Measurements from ENCODE around the gene TEDC2.

Gene TEDC2

DNA sequence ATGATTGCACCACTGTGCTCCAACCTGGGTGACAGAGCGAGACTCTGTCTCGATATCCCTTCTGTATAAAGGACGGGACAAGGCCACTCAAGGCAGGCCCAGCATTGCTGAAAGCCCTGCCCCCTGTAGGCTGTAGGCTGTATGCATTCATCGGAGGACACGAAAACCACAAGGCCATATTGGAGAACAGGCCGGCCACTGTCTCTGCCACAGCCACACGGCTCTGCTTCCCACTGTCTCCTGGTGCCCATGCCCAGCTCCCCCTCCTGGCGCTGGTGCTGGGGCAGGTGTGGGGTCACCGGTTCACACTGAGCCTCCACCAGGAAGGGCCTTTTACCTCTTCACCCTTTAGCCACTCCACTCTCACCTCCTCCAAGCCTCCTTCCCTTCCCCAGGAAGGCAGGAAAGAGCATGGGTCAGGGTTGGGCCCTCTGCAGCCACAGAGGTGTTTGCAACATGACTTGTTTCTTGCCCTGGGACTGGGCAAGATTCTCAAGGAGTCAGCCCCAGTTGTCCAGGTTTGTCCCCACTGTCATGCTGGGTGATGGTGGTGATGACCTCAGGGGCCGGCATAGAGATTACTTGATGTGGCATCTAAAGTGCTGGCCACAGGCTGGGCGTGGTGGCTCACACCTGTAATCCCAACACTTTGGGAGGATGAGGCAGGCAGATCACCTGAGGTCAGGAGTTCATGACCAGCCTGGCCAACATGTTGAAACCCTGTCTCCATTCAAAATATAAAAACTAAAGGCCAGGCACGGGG is 5.9 kb downstream of the TEDC2 start:
- Histone ChIP-seq H3K79me2 (ENCODE audit: insufficient read depth, low read depth) (0 out of 2 replicates have a peak, but pooled peaks cover under 1% of the 10 kb centered on the region), H3K4me3 (IDR thresholded peaks at IDR 0.05; ENCODE audit: insufficient read depth, low read depth, low read length) (no peak overlapping the region), H3K27ac (no peak overlapping the region), H3K9ac (no peak overlapping the region), H4K20me1 (ENCODE audit: insufficient read depth) (no peaks in the 10 kb centered on the region), H3K4me1 (ENCODE audit: low read depth, poor library complexity, severe bottlenecking) (peaks cover 32% of the 10 kb centered on the region), H2AFZ (ENCODE audit: low read depth) (no peak overlapping the region), H3K4me2 (no peak overlapping the region), H3K27me3 (ENCODE audit: insufficient read depth, low read depth) (peaks cover 21% of the 10 kb centered on the region), H3K36me3 (ENCODE audit: insufficient read depth) (no peaks in the 10 kb centered on the region)
- TF ChIP-seq, protein P1, sequence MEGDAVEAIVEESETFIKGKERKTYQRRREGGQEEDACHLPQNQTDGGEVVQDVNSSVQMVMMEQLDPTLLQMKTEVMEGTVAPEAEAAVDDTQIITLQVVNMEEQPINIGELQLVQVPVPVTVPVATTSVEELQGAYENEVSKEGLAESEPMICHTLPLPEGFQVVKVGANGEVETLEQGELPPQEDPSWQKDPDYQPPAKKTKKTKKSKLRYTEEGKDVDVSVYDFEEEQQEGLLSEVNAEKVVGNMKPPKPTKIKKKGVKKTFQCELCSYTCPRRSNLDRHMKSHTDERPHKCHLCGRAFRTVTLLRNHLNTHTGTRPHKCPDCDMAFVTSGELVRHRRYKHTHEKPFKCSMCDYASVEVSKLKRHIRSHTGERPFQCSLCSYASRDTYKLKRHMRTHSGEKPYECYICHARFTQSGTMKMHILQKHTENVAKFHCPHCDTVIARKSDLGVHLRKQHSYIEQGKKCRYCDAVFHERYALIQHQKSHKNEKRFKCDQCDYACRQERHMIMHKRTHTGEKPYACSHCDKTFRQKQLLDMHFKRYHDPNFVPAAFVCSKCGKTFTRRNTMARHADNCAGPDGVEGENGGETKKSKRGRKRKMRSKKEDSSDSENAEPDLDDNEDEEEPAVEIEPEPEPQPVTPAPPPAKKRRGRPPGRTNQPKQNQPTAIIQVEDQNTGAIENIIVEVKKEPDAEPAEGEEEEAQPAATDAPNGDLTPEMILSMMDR (conservative IDR thresholded peaks at IDR 0.05; ENCODE audit: low read depth, low read length), result peak; percentile 42

DNA sequence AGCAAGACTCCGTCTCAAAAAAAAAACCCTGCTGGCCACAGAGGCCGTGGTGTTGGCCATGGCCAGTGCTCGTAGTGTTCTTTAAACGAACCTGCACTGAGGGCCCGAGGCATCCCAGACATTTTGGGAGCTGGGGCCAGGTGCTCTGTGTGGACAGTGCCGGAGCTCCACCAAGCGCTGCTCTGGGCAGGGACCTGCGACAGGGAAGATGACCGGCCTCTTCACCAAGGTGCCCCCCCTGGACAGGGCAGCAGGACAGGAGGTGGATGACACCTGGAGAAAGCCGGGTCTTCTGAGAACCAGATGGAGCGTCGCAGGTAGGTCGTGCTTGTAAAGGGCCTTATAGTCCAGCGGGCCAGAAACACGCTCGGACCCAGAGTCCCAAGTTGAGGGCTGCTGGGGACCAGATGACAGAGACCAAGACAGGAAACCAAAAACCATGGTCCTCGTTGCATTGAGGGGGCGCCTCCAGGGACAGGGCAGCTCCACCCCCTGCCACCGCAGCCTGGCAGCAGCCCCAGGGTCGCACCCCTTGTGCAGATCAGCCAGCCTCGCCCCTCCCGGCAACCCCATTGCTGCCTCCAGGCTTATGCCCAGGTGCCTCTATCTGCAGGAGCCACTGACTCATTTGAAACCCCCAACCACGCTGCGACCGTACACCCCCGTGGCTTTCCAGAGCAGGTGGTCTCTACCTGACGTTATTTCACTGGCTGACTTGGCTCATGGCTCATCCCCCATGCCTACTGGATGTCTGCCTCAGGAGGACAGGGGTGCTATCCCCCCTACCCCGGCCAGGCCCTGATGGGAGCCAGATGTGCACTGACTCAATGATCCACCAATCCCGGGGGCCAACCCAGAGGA is 7.0 kb downstream of the TEDC2 start:
- no peak overlapping the region; the same call in 1 of the 2 replicates for H3K9ac ChIP-seq
- no peaks in the 10 kb centered on the region for H4K20me1 ChIP-seq (ENCODE audit: insufficient read depth)
- H3K4me2 ChIP-seq, result no peak overlapping the region
- H3K27ac ChIP-seq, result no peak overlapping the region
- H3K4me3 ChIP-seq (IDR thresholded peaks at IDR 0.05; ENCODE audit: insufficient read depth, low read depth, low read length), result no peak overlapping the region
- TF ChIP-seq, protein P1 (conservative IDR thresholded peaks at IDR 0.05; ENCODE audit: low read depth, low read length), result no peak
- peaks cover 31% of the 10 kb centered on the region for H3K27me3 ChIP-seq (ENCODE audit: insufficient read depth, low read depth)
- no peaks in the 10 kb centered on the region for H3K79me2 ChIP-seq (ENCODE audit: insufficient read depth, low read depth)
- H3K36me3 ChIP-seq (ENCODE audit: insufficient read depth), result no peaks in the 10 kb centered on the region
- no peak overlapping the region for H2AFZ ChIP-seq (ENCODE audit: low read depth)
- H3K4me1 ChIP-seq (ENCODE audit: low read depth, poor library complexity, severe bottlenecking), result peaks cover 36% of the 10 kb centered on the region

DNA sequence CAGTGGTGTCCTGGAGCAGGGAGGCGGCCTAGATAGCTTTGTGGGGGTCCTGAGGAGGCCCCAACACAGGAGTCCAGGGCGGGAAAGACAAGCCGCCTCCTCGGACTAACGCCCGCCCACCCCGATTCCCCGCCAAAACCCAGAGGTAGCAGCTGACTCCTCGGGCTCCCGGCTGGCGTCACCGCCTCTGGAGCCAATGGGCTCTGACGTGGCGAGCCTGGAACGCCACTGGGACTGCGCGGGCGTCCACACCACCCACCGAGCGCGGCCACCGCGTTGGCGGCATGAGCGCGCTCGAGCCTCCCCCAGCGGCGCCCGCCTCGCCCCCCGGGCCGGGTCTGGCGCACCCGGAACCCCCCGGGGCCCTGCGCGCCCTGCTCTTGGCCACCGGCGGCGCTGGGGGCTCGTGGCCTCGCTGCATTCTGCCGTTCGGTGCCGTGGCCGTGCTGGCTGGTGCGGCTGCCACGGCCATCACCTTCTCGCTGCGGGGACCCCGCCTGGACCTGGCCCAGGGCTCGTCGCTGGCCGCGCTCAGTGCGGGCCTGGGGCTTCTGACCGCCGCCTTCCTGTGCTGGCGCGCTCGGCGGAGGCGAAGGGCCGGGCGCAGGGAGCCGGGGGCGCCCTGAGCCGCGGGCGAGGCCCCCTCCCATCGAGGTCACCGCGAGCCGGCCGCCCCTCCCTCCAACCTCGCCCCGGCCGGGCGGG is 7.8 kb downstream of the TEDC2 start:
- Histone ChIP-seq H3K9ac (peak overlapping the region; percentile 47; the same call in 1 of the 2 replicates), H4K20me1 (ENCODE audit: insufficient read depth) (no peaks in the 10 kb centered on the region), H3K27ac (no peak overlapping the region), H3K27me3 (ENCODE audit: insufficient read depth, low read depth) (peaks cover 37% of the 10 kb centered on the region), H3K4me1 (ENCODE audit: low read depth, poor library complexity, severe bottlenecking) (peaks cover 39% of the 10 kb centered on the region), H3K4me3 (IDR thresholded peaks at IDR 0.05; ENCODE audit: insufficient read depth, low read depth, low read length) (no peak overlapping the region), H3K79me2 (ENCODE audit: insufficient read depth, low read depth) (no peaks in the 10 kb centered on the region), H3K36me3 (ENCODE audit: insufficient read depth) (no peaks in the 10 kb centered on the region), H3K4me2 (peak overlapping the region; percentile 86), H2AFZ (ENCODE audit: low read depth) (peak overlapping the region; percentile 30; the same call in 1 of the 2 replicates)
- TF ChIP-seq, protein P1 (conservative IDR thresholded peaks at IDR 0.05; ENCODE audit: low read depth, low read length), result no peak

DNA sequence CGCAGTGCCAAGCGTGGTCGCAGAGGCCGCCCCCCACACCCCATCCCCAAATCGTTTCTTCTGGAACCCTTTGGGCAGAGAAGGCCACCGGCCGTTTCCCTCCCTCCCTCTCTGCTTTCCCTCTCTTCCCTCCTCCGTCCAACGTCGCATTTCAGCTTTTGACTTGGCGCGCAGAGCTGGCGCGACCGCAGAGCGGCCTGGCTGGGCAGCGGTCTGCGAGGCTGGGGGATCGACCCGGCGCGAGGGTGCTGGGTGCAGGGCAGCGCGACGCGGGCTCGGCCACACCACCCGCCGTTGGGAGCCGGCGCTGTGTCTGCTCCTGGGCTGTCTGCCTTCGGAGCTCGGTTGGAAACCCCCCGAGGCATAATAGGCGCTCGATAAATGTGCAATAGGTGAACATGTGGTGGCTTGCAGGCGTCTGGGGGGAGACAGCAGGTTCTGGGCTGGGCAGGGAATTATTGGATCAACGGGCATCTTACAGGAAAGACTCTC is 8.4 kb downstream of the TEDC2 start:
- H3K36me3 ChIP-seq (ENCODE audit: insufficient read depth), result no peaks in the 10 kb centered on the region
- no peak overlapping the region for H3K27ac ChIP-seq
- H2AFZ ChIP-seq (ENCODE audit: low read depth), result peak overlapping the region; percentile 30; the same call in 1 of the 2 replicates
- H3K27me3 ChIP-seq (ENCODE audit: insufficient read depth, low read depth), result peaks cover 37% of the 10 kb centered on the region
- H3K4me1 ChIP-seq (ENCODE audit: low read depth, poor library complexity, severe bottlenecking), result peaks cover 43% of the 10 kb centered on the region
- no peaks in the 10 kb centered on the region for H4K20me1 ChIP-seq (ENCODE audit: insufficient read depth)
- TF ChIP-seq, protein P1 (conservative IDR thresholded peaks at IDR 0.05; ENCODE audit: low read depth, low read length), result no peak
- H3K9ac ChIP-seq, result peak overlapping the region; percentile 47; the same call in 1 of the 2 replicates
- H3K4me3 ChIP-seq (IDR thresholded peaks at IDR 0.05; ENCODE audit: insufficient read depth, low read depth, low read length), result no peak overlapping the region
- H3K4me2 ChIP-seq, result peak overlapping the region; percentile 86
- no peaks in the 10 kb centered on the region for H3K79me2 ChIP-seq (ENCODE audit: insufficient read depth, low read depth)
